Muscle of back (tissue), 13 donors: ENCODE results near the gene TMEM161B. TPM values are rescaled to one million over a fixed set of nuclear protein-coding genes. Genes with fewer than 3 reads are reported as not detected.
A peak's percentile ranks its signal among the peaks of the same experiment; 100 is the strongest.
"Not testable (repeated sequence)": the region's sequence is repeated elsewhere in the genome, so short reads cannot be mapped to it uniquely, and the experiment has no call there.

Experiments
- DNase-seq, 3 donors: peaks; one replicate each; pipeline versions ENCODE4 v3.0.0 to v3.0.0-alpha.2; 2013
- long read RNA-seq, 9 donors: transcript quantifications; one replicate each; lab custom pipeline, GENCODE V29; 2026
- polyA plus RNA-seq, 10 donors: library from polyadenylated mRNA; unstranded; fragments of 120-200 nt; gene quantifications; one replicate each; pipeline ENCODE4 v1.2.1, GENCODE V29; 2013; ENCODE audit not compliant: insufficient read length in 10 of 10

Gene TMEM161B
- polyA plus RNA-seq = 10 to 100 TPM in 9 of 10 donors, 1 to 10 TPM in 1; 9.4 to 16.2 (median 12.4) TPM
- long read RNA-seq, donor 1, partial matches to known transcripts = 0 of 1 reads
- long read RNA-seq, donor 1, other reads (novel, unspliced or antisense) = 0 of 1 reads
- long read RNA-seq, donor 2, partial matches to known transcripts = 5 of 7 reads
- long read RNA-seq, donor 2, other reads (novel, unspliced or antisense) = 0 of 7 reads
- long read RNA-seq, donor 3 = 0 reads
- long read RNA-seq, donor 4, partial matches to known transcripts = 0 of 7 reads
- long read RNA-seq, donor 4, other reads (novel, unspliced or antisense) = 6 of 7 reads
- long read RNA-seq, donor 5, partial matches to known transcripts = 0 of 2 reads
- long read RNA-seq, donor 5, other reads (novel, unspliced or antisense) = 0 of 2 reads
- long read RNA-seq, donor 6, partial matches to known transcripts = 0 of 3 reads
- long read RNA-seq, donor 6, other reads (novel, unspliced or antisense) = 0 of 3 reads
- long read RNA-seq, donor 7 = 0 reads
- long read RNA-seq, donor 8 = 0 reads
- long read RNA-seq, donor 9, partial matches to known transcripts = 0 of 1 reads
- long read RNA-seq, donor 9, other reads (novel, unspliced or antisense) = 0 of 1 reads

- DNase-seq = peak; percentile 87 to 95 (median 88)
These were observed at the start of gene TMEM161B for GRCh38 chr5:88268385-88269184. Gene TMEM161B (minus strand): TSS chr5:88268845. CDS start chr5:88268723, 122 bp downstream.

GRCh38 chr5:88304356-88304755, 35.7 kb upstream of the TMEM161B start:
- no peak for DNase-seq

DNA sequence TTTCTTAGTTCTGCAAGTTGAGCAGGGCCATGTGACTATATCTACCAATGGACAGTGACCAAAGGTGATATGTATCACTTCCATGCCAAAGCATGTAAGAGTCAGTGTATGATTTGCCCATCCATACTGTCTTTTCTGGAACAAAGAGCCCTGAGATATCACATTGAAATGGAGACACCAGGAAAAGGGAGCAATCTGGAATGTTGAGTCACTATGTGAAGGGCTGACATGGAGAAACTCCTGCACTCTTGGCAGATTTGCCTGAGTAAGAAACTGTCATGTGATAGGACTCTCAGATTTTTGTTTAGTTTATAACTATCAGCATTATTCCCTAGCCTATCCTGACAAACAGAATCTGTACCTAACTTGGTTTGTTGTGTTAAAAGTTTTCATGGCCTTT, 29.8 kb upstream of the TMEM161B start:
- no peak for DNase-seq

DNA sequence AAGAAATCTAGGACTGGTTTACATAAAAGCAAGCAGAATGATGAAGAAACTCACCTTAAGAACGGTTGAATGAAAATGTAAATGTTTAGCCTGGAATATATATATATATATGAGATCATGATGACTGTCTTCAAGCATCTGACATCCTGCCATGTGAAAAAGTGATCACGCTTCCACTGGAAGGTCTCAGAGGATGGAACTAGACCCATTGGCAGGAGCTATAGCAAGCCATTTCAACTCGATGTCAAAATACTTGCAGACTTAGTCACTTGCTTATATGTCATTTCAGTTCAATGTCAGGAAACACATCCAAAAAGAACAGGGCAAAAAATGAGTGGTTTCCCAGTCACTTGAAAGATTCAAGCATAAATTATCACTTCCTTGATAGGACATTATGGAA, 22.2 kb upstream of the TMEM161B start:
- DNase-seq = peak in 1 of 3 donors; percentile 7

GRCh38 chr5:88288528-88289197, 20.0 kb upstream of the TMEM161B start:
- DNase-seq = no peak

- no peak for DNase-seq
These were observed 19.3 kb upstream of the TMEM161B start for GRCh38 chr5:88287846-88288527.

DNA sequence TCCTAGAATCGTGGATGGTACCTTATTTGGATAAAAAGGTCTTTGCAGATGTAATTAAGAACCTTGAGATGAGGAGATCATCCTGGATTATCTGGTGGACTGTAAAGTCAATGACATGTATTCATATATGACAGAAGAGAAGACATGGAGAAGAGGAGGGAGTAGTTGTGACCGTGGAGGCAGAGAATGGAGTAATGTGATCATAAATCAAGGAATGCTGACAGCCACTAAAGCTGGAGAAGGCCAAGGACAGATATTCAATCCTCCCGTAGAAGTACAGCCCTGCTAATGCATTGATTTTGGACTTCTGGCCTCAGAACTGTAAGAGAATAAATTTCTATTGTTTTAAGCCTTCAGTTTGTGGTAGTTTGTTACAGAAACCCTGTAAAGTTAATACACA, 18.7 kb upstream of the TMEM161B start:
- no peak for DNase-seq

GRCh38 chr5:88283690-88284089, 15.0 kb upstream of the TMEM161B start:
- no peak for DNase-seq

DNA sequence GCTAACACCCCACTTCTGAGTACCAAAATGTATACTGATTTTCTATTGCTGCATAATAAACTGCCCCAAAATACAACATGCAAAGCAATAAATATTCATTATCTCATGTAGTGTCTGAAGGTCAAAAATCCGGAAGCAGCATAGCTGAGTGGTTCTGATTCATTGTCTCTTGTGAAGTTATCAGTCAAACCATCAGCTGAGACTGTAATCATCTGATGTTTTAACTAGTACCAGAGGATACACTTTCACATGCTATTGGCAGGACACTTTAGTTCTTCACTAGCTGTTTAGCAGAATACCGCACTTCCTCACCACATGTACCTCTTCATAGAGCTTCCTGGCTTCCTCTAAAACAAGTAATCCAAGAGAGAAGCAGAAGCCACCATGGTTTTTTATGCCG, 12.7 kb upstream of the TMEM161B start:
- DNase-seq = no peak

- DNase-seq = no peak
These were observed 10.9 kb upstream of the TMEM161B start for GRCh38 chr5:88279584-88279983.

DNA sequence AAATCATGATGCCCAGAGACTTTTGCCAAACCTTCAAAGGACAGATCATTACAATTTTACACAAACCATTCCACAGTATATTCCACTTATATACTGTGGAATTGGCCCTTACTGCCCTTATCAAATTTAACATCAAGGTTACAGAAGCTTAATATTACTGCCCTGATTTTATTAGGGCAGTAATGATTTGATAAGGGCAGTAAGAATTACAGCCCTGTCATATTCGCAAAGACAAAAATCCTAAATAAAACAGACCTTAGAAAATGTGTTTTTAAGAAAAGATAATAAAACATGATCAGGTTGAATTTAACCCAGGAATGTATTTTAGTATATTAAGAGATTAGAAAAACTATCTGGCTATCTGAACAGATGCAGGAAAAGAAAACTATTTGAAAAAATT, 7.7 kb upstream of the TMEM161B start:
- no peak for DNase-seq

DNA sequence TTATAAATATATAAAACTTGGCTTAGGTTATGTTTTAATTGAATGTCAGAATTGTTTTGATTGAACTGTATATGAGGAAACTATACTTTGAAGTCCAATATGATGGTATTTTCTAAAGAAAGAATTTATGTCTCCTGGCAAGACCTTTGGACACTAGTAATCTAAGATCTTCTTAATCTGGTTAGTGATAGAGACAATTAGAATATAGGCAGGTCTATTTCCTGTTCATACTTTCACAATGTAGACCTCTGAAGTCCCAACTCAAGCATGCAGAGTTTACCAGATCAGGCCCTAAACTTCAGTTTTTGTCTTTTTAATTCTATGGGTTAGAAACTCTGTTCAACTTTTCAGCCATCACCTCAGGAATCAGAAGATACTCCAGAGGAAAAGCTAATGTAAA, 6.9 kb upstream of the TMEM161B start:
- DNase-seq = no peak

DNA sequence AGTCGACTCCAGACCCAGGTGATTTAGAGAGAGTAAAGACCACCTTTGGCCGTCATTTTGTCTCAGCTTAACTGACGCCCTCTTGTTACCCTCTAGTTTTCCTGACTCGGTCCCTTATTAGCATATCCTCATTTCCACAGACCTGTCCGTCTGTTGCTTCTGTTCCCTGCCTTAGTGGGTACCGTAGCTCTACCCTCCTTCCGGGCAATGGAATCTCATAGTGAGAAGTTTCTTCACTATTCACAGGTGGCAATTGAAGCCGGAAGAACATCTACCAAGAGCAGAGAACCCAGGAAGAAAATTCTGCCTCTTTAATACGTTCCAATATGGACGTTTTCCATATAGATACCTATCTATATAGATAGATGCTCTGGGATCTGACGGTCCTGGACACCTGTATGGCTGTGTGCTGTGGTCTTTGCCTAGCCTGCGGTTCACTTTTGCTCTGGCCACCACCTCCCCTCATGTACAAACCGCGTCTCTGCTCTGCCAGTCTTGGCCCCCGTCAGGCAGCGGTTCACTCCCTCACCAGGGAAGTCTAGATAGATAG, 652 bp upstream of the TMEM161B start:
- peak in 2 of 3 donors; percentile 10 to 42 for DNase-seq

- DNase-seq = not testable (repeated sequence)
These were observed 4.1 kb downstream of the TMEM161B start for GRCh38 chr5:88264565-88264964.

DNA sequence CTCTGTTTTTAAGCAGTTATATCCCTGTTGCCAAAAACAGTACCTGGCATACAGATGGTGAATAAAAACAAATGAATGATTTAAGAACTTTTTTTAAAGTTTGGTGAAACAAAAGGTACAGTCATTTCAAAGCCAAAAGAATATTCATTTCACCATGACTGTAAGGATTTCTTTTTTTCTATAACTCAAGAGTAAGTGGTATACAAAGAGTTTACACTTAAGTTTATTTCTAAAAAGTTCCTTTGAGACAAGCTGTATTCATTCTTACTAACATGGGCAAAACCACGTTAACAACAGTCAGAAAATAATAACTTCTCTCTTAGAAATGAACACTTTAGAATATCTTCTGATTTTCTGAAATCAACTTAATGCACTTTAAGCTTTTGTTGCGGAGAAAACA, 5.3 kb downstream of the TMEM161B start:
- DNase-seq = no peak

DNA sequence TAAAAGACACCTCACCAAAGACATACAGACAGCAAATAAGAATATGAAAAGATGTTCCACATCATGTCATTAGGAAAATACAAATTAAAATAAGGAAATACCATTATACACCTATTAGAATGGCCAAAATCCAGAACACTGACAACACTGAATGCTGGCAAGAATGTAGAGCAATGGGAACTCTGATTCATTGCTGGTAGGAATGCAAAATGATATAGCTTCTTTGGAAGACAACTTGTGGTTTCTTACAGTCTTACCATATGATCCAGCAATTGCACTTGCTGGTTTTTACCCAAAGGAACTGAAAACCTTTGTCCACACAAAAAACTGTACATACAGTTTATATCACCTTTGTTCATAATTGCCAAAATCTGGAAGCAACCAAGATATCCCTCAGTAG, 6.5 kb downstream of the TMEM161B start:
- no peak for DNase-seq

DNA sequence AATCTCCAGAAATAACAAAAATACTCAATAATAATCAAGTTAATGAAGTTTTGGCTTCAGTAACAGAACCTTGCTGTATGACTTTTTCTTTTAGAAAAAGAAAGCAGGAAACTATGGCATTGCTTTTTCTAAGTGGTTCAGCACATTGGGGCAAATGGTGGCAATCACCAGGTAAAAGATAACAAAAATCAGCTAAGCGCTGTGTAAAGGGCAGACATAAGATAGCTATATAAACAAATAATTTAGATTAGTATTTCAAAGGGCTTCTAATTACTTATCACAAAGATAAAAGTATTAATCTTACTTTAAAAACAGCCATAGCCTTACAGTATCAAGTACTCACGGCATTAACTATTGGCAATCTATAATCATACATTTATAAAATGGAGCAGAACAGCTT, 10.0 kb downstream of the TMEM161B start:
- no peak for DNase-seq

DNA sequence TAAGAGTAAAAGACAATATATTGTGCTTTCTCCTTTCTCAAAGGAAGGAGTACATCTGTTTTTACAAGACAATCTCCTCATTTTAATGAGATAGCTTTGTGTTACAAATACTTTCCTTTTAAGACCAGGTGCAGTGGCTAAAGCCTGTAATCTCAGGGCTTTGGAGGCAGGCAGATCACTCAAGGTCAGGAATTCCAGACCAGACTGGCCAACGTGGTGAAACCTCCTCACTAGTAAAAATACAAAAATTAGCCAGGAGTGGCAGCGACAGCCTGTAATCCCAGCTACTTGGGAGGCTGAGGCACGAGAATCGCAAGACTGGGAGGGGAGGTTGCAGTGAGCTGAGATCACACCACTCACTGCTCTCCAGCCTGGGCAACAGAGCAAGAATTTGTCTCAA, 11.8 kb downstream of the TMEM161B start:
- DNase-seq = no peak

DNA sequence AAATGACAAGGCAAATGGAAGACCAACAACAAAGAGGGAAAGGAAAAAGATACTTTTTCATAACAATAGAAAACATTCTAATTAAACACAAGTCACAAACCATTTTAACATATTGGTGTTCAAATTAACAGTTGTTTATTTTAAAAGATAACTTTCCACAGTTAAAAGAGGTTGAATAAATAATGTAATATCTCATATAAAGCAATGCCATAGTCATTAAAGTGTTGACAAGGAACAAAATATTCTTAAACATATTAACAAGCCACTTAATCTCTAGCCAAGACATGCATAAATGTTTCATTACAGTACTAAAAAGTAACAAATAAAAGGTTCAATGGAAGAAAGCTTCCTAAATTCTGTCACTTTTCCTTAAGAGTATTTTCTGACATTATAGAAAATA, 12.6 kb downstream of the TMEM161B start:
- no peak for DNase-seq

DNA sequence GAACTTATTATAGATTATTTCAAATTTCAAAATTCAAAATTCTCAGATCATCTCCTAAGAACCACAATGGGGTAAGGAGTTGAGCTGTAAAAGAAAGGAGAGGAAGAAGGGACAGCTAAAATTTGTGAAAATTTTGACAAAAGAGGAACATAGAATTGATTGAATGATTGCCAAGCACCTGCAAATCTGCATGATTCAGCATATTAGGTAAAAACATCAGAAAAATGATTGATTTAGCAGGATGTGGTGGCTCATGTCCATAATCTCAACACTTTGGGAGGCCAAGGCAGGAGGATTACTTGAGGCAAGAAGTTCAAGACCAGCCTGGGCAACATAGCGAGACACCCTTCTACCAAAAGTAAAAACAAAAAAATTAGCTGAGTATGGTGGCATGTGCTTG, 14.3 kb downstream of the TMEM161B start:
- DNase-seq = no peak
